ENCODE results near the gene GRAP2. TPM values are rescaled to one million over a fixed set of nuclear protein-coding genes. Genes with fewer than 3 reads are reported as not detected.

GRAP2 gene
- total RNA-seq, 1 donor from 2014 or later = 12.3 TPM

- no peaks in the 10 kb centered on the region for H3K4me1 ChIP-seq
- no peaks in the 10 kb centered on the region for H3K27me3 ChIP-seq
- H3K9me3 ChIP-seq = no peaks in the 10 kb centered on the region
- H3K4me3 ChIP-seq = no peak overlapping the region
- H3K36me3 ChIP-seq = no peaks in the 10 kb centered on the region
- no peak for TF ChIP-seq POLR2AphosphoS5 (IDR thresholded peaks at IDR 0.05; ENCODE audit: insufficient read depth in 1 of 2, low read depth in 1 of 2)
- no peak for TF ChIP-seq POLR2A (IDR thresholded peaks at IDR 0.05)
- no peak for TF ChIP-seq CTCF (IDR thresholded peaks at IDR 0.05)
- intact Hi-C loops (cut with DNase I) = loop anchor here (10.0 kb wide), 1 partner anchor 686 kb away; no protein-coding TSS in a partner anchor
- no peak for DNase-seq (ENCODE audit: extremely low spot score in 2 of 2)
- no peak overlapping the region for H3K27ac ChIP-seq
Observed at GRCh38 chr22:39970742-39971141, 69.9 kb downstream of the GRAP2 start.

GRCh38 chr22:39972641-39973040, 71.8 kb downstream of the GRAP2 start:
- H3K4me3 ChIP-seq = no peak overlapping the region
- H3K27ac ChIP-seq = no peak overlapping the region
- H3K27me3 ChIP-seq = no peaks in the 10 kb centered on the region
- DNase-seq (ENCODE audit: extremely low spot score in 2 of 2) = no peak
- H3K4me1 ChIP-seq = no peaks in the 10 kb centered on the region
- no peaks in the 10 kb centered on the region for H3K36me3 ChIP-seq
- no peaks in the 10 kb centered on the region for H3K9me3 ChIP-seq
- TF ChIP-seq POLR2AphosphoS5 (IDR thresholded peaks at IDR 0.05; ENCODE audit: insufficient read depth in 1 of 2, low read depth in 1 of 2) (no peak), POLR2A (IDR thresholded peaks at IDR 0.05) (no peak), CTCF (IDR thresholded peaks at IDR 0.05) (no peak)
- intact Hi-C loops (cut with DNase I) = loop anchor here (10.0 kb wide), 1 partner anchor 688 kb away; no protein-coding TSS in a partner anchor

- no peaks in the 10 kb centered on the region for H3K4me1 ChIP-seq
- DNase-seq (ENCODE audit: extremely low spot score in 2 of 2) = no peak
- intact Hi-C loops (cut with DNase I) = loop anchor here (10.0 kb wide), 1 partner anchor 689 kb away; no protein-coding TSS in a partner anchor
- H3K27ac ChIP-seq = no peak overlapping the region
- no peaks in the 10 kb centered on the region for H3K9me3 ChIP-seq
- no peaks in the 10 kb centered on the region for H3K27me3 ChIP-seq
- no peak overlapping the region for H3K4me3 ChIP-seq
- TF ChIP-seq POLR2A (IDR thresholded peaks at IDR 0.05) (no peak), CTCF (IDR thresholded peaks at IDR 0.05) (no peak), POLR2AphosphoS5 (IDR thresholded peaks at IDR 0.05; ENCODE audit: insufficient read depth in 1 of 2, low read depth in 1 of 2) (no peak)
- H3K36me3 ChIP-seq = no peaks in the 10 kb centered on the region
Observed at GRCh38 chr22:39973656-39974055, 72.8 kb downstream of the GRAP2 start.

GRCh38 chr22:39974065-39974464, 73.2 kb downstream of the GRAP2 start:
- DNase-seq (ENCODE audit: extremely low spot score in 2 of 2) = no peak
- no peaks in the 10 kb centered on the region for H3K27me3 ChIP-seq
- H3K4me3 ChIP-seq = no peak overlapping the region
- no peaks in the 10 kb centered on the region for H3K9me3 ChIP-seq
- TF ChIP-seq POLR2A (IDR thresholded peaks at IDR 0.05) (no peak), POLR2AphosphoS5 (IDR thresholded peaks at IDR 0.05; ENCODE audit: insufficient read depth in 1 of 2, low read depth in 1 of 2) (no peak), CTCF (IDR thresholded peaks at IDR 0.05) (no peak)
- no peaks in the 10 kb centered on the region for H3K36me3 ChIP-seq
- intact Hi-C loops (cut with DNase I) = loop anchor here (10.0 kb wide), 1 partner anchor 689 kb away; no protein-coding TSS in a partner anchor
- no peak overlapping the region for H3K27ac ChIP-seq
- H3K4me1 ChIP-seq = no peaks in the 10 kb centered on the region

GRCh38 chr22:39979048-39979447, 78.2 kb downstream of the GRAP2 start:
- TF ChIP-seq CTCF (IDR thresholded peaks at IDR 0.05) = no peak
- TF ChIP-seq POLR2AphosphoS5 (IDR thresholded peaks at IDR 0.05; ENCODE audit: insufficient read depth in 1 of 2, low read depth in 1 of 2) = no peak
- no peak for TF ChIP-seq POLR2A (IDR thresholded peaks at IDR 0.05)
- Histone ChIP-seq H3K27me3 (no peaks in the 10 kb centered on the region), H3K4me1 (no peaks in the 10 kb centered on the region), H3K4me3 (no peak overlapping the region), H3K9me3 (no peaks in the 10 kb centered on the region), H3K27ac (no peak overlapping the region), H3K36me3 (no peaks in the 10 kb centered on the region)
- DNase-seq (ENCODE audit: extremely low spot score in 2 of 2) = no peak
- intact Hi-C loops (cut with DNase I) = loop anchor here (10.0 kb wide), 1 partner anchor 694 kb away; no protein-coding TSS in a partner anchor

All from vagina (tissue), 2 donors.